SJCRH30 (cell line): ENCODE data around the gene CTU1. TPM values are rescaled to one million over a fixed set of nuclear protein-coding genes. Genes with fewer than 3 reads are reported as not detected.
A peak's percentile ranks its signal among the peaks of the same experiment; 100 is the strongest.
"Not testable (repeated sequence)": the region's sequence is repeated elsewhere in the genome, so short reads cannot be mapped to it uniquely, and the experiment has no call there.

Source experiments
- DNase-seq, 2 experiments: peaks; one replicate each; pipeline ENCODE4 v3.0.0-alpha.2; 2015 to 2020
- H3K27ac ChIP-seq: fragments of 250-450 bp; sonication (Bioruptor Pico); 2 replicates; pipeline ENCODE4 v1.5.1; 2020; ENCODE audit warnings: mild to moderate bottlenecking, moderate library complexity
- H3K27me3 ChIP-seq: fragments of 250-450 bp; sonication (Bioruptor Pico); 2 replicates; pipeline ENCODE4 v1.5.1; 2020; ENCODE audit warnings: mild to moderate bottlenecking, moderate library complexity
- H3K36me3 ChIP-seq: fragments of 250-450 bp; sonication (Bioruptor Pico); 2 replicates; pipeline ENCODE4 v1.5.1; 2020; ENCODE audit warnings: mild to moderate bottlenecking, moderate library complexity
- H3K4me1 ChIP-seq: fragments of 250-450 bp; sonication (Bioruptor Pico); 2 replicates; pipeline ENCODE4 v1.5.1; 2020; ENCODE audit warnings: mild to moderate bottlenecking, moderate library complexity
- H3K4me3 ChIP-seq: fragments of 250-450 bp; sonication (Bioruptor Pico); 2 replicates; pipeline ENCODE4 v1.5.1; 2020; ENCODE audit warnings: mild to moderate bottlenecking, moderate library complexity
- H3K9me3 ChIP-seq: fragments of 250-450 bp; sonication (Bioruptor Pico); replicated peaks from 2 replicates; pipeline ENCODE4 v1.5.1; 2020; ENCODE audit warnings: mild to moderate bottlenecking, moderate library complexity
- total RNA-seq: library from RNA; depleted of rRNA; stranded (reverse); fragments of >200 nt; shearing (Covaris generic); gene quantifications from 2 replicates; pipeline ENCODE4 v1.2.3, GENCODE V29; 2014; rRNA removed

Gene CTU1
- 6.7 and 7.2 TPM in 2 replicates for total RNA-seq

GRCh38 chr19:51108066-51108804 is at the start of gene CTU1:
Gene CTU1, minus strand, starts transcription at chr19:51108409. Its CDS starts 3,840 bp downstream, at chr19:51104569.
- Histone ChIP-seq H3K27me3 (peaks cover 3% of the 10 kb centered on the region; the same call in 1 of the 2 replicates), H3K27ac (peak within 1 kb of the TSS; percentile 78), H3K36me3 (no peaks in the 10 kb centered on the region), H3K4me3 (peak within 1 kb of the TSS; percentile 87), H3K4me1 (no peaks in the 10 kb centered on the region), H3K9me3 (no peaks in the 10 kb centered on the region)
- DNase-seq, result peak; percentile 98

- DNase-seq, result no peak
- Histone ChIP-seq H3K27me3 (peaks cover 9% of the 10 kb centered on the region; the same call in 1 of the 2 replicates), H3K27ac (no peak overlapping the region), H3K4me1 (no peaks in the 10 kb centered on the region), H3K9me3 (no peaks in the 10 kb centered on the region), H3K4me3 (no peak overlapping the region), H3K36me3 (no peaks in the 10 kb centered on the region)
These were observed 49.1 kb upstream of the CTU1 start for GRCh38 chr19:51157265-51157664.

GRCh38 chr19:51156710-51157109 is 48.5 kb upstream of the CTU1 start:
- Histone ChIP-seq H3K9me3 (no peaks in the 10 kb centered on the region), H3K4me3 (no peak overlapping the region), H3K36me3 (no peaks in the 10 kb centered on the region), H3K27ac (no peak overlapping the region), H3K4me1 (no peaks in the 10 kb centered on the region), H3K27me3 (peaks cover 11% of the 10 kb centered on the region; the same call in 1 of the 2 replicates)
- no peak for DNase-seq

- DNase-seq, result no peak
- Histone ChIP-seq H3K27me3 (peaks cover 8% of the 10 kb centered on the region; the same call in 1 of the 2 replicates), H3K9me3 (no peaks in the 10 kb centered on the region), H3K36me3 (no peaks in the 10 kb centered on the region), H3K4me1 (no peaks in the 10 kb centered on the region), H3K27ac (no peak overlapping the region), H3K4me3 (no peak overlapping the region)
These were observed 42.4 kb upstream of the CTU1 start for GRCh38 chr19:51150627-51151026.

GRCh38 chr19:51148580-51148979 is 40.4 kb upstream of the CTU1 start:
- H3K27ac ChIP-seq, result no peak overlapping the region
- no peaks in the 10 kb centered on the region for H3K4me1 ChIP-seq
- no peaks in the 10 kb centered on the region for H3K36me3 ChIP-seq
- H3K27me3 ChIP-seq, result peaks cover 10% of the 10 kb centered on the region; the same call in 1 of the 2 replicates
- H3K9me3 ChIP-seq, result no peaks in the 10 kb centered on the region
- no peak for DNase-seq
- H3K4me3 ChIP-seq, result no peak overlapping the region

GRCh38 chr19:51147663-51148062 is 39.5 kb upstream of the CTU1 start:
- Histone ChIP-seq H3K27me3 (peaks cover 5% of the 10 kb centered on the region; the same call in 1 of the 2 replicates), H3K27ac (no peak overlapping the region), H3K36me3 (no peaks in the 10 kb centered on the region), H3K4me3 (no peak overlapping the region), H3K9me3 (no peaks in the 10 kb centered on the region), H3K4me1 (no peaks in the 10 kb centered on the region)
- no peak for DNase-seq

- H3K36me3 ChIP-seq, result no peaks in the 10 kb centered on the region
- no peak overlapping the region for H3K4me3 ChIP-seq
- no peak overlapping the region for H3K27ac ChIP-seq
- DNase-seq, result no peak
- no peaks in the 10 kb centered on the region for H3K4me1 ChIP-seq
- peaks cover 7% of the 10 kb centered on the region; the same call in 1 of the 2 replicates for H3K27me3 ChIP-seq
- no peaks in the 10 kb centered on the region for H3K9me3 ChIP-seq
These were observed 38.5 kb upstream of the CTU1 start for GRCh38 chr19:51146751-51147150.

GRCh38 chr19:51145916-51146493 is 37.8 kb upstream of the CTU1 start:
- no peak overlapping the region for H3K27ac ChIP-seq
- DNase-seq, result no peak
- peaks cover 7% of the 10 kb centered on the region; the same call in 1 of the 2 replicates for H3K27me3 ChIP-seq
- H3K4me3 ChIP-seq, result no peak overlapping the region
- H3K4me1 ChIP-seq, result no peaks in the 10 kb centered on the region
- H3K36me3 ChIP-seq, result no peaks in the 10 kb centered on the region
- no peaks in the 10 kb centered on the region for H3K9me3 ChIP-seq

- DNase-seq, result no peak
- Histone ChIP-seq H3K9me3 (no peaks in the 10 kb centered on the region), H3K27ac (no peak overlapping the region), H3K27me3 (peaks cover 11% of the 10 kb centered on the region), H3K36me3 (no peaks in the 10 kb centered on the region), H3K4me3 (no peak overlapping the region), H3K4me1 (no peaks in the 10 kb centered on the region)
These were observed 36.4 kb upstream of the CTU1 start for GRCh38 chr19:51144482-51145045.

- DNase-seq, result no peak
- peaks cover 16% of the 10 kb centered on the region for H3K27me3 ChIP-seq
- no peak overlapping the region for H3K27ac ChIP-seq
- H3K4me1 ChIP-seq, result no peaks in the 10 kb centered on the region
- no peaks in the 10 kb centered on the region for H3K36me3 ChIP-seq
- no peak overlapping the region for H3K4me3 ChIP-seq
- no peaks in the 10 kb centered on the region for H3K9me3 ChIP-seq
These were observed 35.3 kb upstream of the CTU1 start for GRCh38 chr19:51143486-51143885.

GRCh38 chr19:51142809-51143475 is 34.7 kb upstream of the CTU1 start:
- not testable (repeated sequence) for H3K4me3 ChIP-seq, H3K9me3 ChIP-seq, DNase-seq, H3K27ac ChIP-seq, H3K4me1 ChIP-seq, H3K36me3 ChIP-seq
- peaks cover 16% of the 10 kb centered on the region for H3K27me3 ChIP-seq

- no peak within 1 kb of the TSS for H3K4me3 ChIP-seq
- H3K9me3 ChIP-seq, result no peaks in the 10 kb centered on the region
- no peaks in the 10 kb centered on the region for H3K36me3 ChIP-seq
- no peak within 1 kb of the TSS for H3K27ac ChIP-seq
- no peaks in the 10 kb centered on the region for H3K4me1 ChIP-seq
- H3K27me3 ChIP-seq, result peaks cover 16% of the 10 kb centered on the region
- DNase-seq, result no peak
These were observed 33.9 kb upstream of the CTU1 start, which contains the start of gene SIGLEC7 for GRCh38 chr19:51142119-51142518. Gene SIGLEC7, plus strand, starts transcription at chr19:51142301. Its CDS starts 69 bp downstream, at chr19:51142370.

GRCh38 chr19:51141181-51141580 is 33.0 kb upstream of the CTU1 start:
- no peak for DNase-seq
- peaks cover 16% of the 10 kb centered on the region for H3K27me3 ChIP-seq

GRCh38 chr19:51140441-51140840 is 32.2 kb upstream of the CTU1 start:
- Histone ChIP-seq H3K4me1 (no peaks in the 10 kb centered on the region), H3K27ac (no peak overlapping the region), H3K36me3 (no peaks in the 10 kb centered on the region), H3K27me3 (peaks cover 19% of the 10 kb centered on the region), H3K4me3 (no peak overlapping the region), H3K9me3 (no peaks in the 10 kb centered on the region)
- no peak for DNase-seq

More at GRCh38 chr19:51141181-51141580, 33.0 kb upstream of the CTU1 start:
- Histone ChIP-seq H3K36me3 (no peaks in the 10 kb centered on the region), H3K9me3 (no peaks in the 10 kb centered on the region), H3K4me3 (no peak overlapping the region), H3K27ac (no peak overlapping the region), H3K4me1 (no peaks in the 10 kb centered on the region)
